ENCODE data around the gene PDXK. TPM values are rescaled to one million over a fixed set of nuclear protein-coding genes. Genes with fewer than 3 reads are reported as not detected.
A peak's percentile ranks its signal among the peaks of the same experiment; 100 is the strongest.

The PDXK gene
- total and polyA plus RNA-seq, 9 of the 15 experiments (the other 6 are each of a cell fraction or from before 2014, with no cell fraction given) = 5.6 to 162 (median 76.5) TPM

DNA sequence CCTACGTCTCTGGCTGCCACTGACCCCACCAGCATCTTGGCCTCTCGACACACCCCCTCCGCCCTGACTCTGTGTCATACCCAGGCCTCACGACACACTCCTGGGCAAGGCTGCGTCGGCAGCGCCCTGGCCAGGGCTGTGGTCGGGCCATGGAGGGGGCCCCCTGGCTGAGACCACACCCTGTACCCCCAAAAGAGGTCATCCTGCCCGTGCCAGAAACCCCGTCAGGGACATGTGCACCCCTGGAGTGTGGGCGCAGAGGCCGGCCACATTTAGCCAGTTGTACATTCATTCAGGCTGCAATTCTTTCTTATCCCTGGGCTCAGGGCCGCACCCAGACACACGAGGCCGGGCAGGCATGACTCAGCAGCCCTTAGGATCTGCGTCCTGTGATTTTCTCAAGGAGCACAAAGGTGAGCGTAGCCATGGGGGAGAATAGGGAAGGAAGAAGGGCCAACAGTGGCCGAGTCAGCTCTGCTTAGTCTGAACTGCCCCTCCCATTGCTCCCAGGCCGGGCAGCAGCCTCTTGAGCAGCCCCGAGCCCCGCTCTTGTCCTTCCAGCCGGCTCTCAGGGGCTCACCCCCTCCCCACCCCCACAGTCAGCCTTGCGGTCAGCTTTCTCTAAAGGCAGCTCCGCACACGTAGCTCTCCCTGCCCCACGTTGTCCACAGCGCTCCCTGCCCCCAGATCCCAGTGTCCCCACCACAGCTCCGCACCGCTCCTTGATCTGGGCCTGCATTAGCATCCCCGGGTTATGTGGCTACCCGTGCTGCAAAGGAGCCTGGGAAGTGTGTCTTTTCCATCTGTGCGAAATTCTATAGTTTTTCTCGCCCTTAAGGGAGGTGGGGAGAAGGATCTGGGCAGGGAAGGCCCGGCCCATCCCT lies 49.3 kb downstream of the PDXK start (continued):
- no peak for TF ChIP-seq ZBTB1 (CRISPR knock-in tag; IDR thresholded peaks at IDR 0.05; ENCODE audit: borderline replicate concordance, low read depth)
- TF ChIP-seq ZFPM2 (CRISPR knock-in tag; IDR thresholded peaks at IDR 0.05) = 0 out of 2 replicates have a peak, but pooled peaks have one; percentile 0
- TF ChIP-seq, protein P1, sequence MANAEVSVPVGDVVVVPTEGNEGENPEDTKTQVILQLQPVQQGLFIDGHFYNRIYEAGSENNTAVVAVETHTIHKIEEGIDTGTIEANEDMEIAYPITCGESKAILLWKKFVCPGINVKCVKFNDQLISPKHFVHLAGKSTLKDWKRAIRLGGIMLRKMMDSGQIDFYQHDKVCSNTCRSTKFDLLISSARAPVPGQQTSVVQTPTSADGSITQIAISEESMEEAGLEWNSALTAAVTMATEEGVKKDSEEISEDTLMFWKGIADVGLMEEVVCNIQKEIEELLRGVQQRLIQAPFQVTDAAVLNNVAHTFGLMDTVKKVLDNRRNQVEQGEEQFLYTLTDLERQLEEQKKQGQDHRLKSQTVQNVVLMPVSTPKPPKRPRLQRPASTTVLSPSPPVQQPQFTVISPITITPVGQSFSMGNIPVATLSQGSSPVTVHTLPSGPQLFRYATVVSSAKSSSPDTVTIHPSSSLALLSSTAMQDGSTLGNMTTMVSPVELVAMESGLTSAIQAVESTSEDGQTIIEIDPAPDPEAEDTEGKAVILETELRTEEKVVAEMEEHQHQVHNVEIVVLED (CRISPR knock-in tag; IDR thresholded peaks at IDR 0.05) = no peak
- no peak for TF ChIP-seq ZNF561 (CRISPR knock-in tag; conservative IDR thresholded peaks at IDR 0.05)
- peak; percentile 48 to 51; a peak in 3 of 4 replicates for TF ChIP-seq NRF1 (conservative IDR thresholded peaks at IDR 0.05 in 1 of 2, IDR thresholded peaks at IDR 0.05 in 1 of 2)
- TF ChIP-seq FOSL1 (tag; conservative IDR thresholded peaks at IDR 0.05) = peak; percentile 91
- TF ChIP-seq HDAC1 (IDR thresholded peaks at IDR 0.05) = peak in 1 of 2 experiments; percentile 82; a peak in 2 of 4 replicates
- TF ChIP-seq, protein P2, sequence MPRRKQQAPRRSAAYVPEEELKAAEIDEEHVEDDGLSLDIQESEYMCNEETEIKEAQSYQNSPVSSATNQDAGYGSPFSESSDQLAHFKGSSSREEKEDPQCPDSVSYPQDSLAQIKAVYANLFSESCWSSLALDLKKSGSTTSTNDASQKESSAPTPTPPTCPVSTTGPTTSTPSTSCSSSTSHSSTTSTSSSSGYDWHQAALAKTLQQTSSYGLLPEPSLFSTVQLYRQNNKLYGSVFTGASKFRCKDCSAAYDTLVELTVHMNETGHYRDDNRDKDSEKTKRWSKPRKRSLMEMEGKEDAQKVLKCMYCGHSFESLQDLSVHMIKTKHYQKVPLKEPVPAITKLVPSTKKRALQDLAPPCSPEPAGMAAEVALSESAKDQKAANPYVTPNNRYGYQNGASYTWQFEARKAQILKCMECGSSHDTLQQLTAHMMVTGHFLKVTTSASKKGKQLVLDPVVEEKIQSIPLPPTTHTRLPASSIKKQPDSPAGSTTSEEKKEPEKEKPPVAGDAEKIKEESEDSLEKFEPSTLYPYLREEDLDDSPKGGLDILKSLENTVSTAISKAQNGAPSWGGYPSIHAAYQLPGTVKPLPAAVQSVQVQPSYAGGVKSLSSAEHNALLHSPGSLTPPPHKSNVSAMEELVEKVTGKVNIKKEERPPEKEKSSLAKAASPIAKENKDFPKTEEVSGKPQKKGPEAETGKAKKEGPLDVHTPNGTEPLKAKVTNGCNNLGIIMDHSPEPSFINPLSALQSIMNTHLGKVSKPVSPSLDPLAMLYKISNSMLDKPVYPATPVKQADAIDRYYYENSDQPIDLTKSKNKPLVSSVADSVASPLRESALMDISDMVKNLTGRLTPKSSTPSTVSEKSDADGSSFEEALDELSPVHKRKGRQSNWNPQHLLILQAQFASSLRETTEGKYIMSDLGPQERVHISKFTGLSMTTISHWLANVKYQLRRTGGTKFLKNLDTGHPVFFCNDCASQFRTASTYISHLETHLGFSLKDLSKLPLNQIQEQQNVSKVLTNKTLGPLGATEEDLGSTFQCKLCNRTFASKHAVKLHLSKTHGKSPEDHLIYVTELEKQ (CRISPR knock-in tag; IDR thresholded peaks at IDR 0.05) = peak; percentile 9; the same call in 1 of the 2 replicates
- no peak for TF ChIP-seq RBBP5 (IDR thresholded peaks at IDR 0.05; ENCODE audit: borderline replicate concordance, insufficient read depth, low read length, poor library complexity, severe bottlenecking)
- TF ChIP-seq, protein P3, sequence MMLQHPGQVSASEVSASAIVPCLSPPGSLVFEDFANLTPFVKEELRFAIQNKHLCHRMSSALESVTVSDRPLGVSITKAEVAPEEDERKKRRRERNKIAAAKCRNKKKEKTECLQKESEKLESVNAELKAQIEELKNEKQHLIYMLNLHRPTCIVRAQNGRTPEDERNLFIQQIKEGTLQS (IDR thresholded peaks at IDR 0.05) = peak; percentile 85
- TF ChIP-seq, protein P3 (CRISPR knock-in tag; conservative IDR thresholded peaks at IDR 0.05) = peak; percentile 50; the same call in 1 of the 2 replicates
- TF ChIP-seq, protein P4, sequence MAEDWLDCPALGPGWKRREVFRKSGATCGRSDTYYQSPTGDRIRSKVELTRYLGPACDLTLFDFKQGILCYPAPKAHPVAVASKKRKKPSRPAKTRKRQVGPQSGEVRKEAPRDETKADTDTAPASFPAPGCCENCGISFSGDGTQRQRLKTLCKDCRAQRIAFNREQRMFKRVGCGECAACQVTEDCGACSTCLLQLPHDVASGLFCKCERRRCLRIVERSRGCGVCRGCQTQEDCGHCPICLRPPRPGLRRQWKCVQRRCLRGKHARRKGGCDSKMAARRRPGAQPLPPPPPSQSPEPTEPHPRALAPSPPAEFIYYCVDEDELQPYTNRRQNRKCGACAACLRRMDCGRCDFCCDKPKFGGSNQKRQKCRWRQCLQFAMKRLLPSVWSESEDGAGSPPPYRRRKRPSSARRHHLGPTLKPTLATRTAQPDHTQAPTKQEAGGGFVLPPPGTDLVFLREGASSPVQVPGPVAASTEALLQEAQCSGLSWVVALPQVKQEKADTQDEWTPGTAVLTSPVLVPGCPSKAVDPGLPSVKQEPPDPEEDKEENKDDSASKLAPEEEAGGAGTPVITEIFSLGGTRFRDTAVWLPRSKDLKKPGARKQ (CRISPR knock-in tag; IDR thresholded peaks at IDR 0.05) = no peak; the same call in 1 of the 2 replicates
- 0 out of 2 replicates have a peak, but pooled peaks have one; percentile 23 for TF ChIP-seq ZNF324 (CRISPR knock-in tag; IDR thresholded peaks at IDR 0.05)
- no peak for TF ChIP-seq ZNF785 (CRISPR knock-in tag; IDR thresholded peaks at IDR 0.05)
- TF ChIP-seq, protein P5, sequence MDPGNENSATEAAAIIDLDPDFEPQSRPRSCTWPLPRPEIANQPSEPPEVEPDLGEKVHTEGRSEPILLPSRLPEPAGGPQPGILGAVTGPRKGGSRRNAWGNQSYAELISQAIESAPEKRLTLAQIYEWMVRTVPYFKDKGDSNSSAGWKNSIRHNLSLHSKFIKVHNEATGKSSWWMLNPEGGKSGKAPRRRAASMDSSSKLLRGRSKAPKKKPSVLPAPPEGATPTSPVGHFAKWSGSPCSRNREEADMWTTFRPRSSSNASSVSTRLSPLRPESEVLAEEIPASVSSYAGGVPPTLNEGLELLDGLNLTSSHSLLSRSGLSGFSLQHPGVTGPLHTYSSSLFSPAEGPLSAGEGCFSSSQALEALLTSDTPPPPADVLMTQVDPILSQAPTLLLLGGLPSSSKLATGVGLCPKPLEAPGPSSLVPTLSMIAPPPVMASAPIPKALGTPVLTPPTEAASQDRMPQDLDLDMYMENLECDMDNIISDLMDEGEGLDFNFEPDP (CRISPR knock-in tag; IDR thresholded peaks at IDR 0.05) = no peak
- 0 out of 2 replicates have a peak, but pooled peaks have one; percentile 30 for TF ChIP-seq ZNF311 (CRISPR knock-in tag; IDR thresholded peaks at IDR 0.05)

Measured in K562 (cell line).